Stomach (tissue), 4 donors: ENCODE results near the gene ATP9A.

Experiments used
- POLR2A ChIP-seq, 4 donors: fragments of 450-650 bp; IDR thresholded peaks; one replicate each; pipeline ENCODE4 v1.6.1; 2016; ENCODE audit warnings: antibody characterized with exemption in 4 of 4, control low read depth in 2 of 4, mild to moderate bottlenecking in 1 of 4, moderate library complexity in 1 of 4
- TF ChIP-seq, protein P1 (sequence below), 7 experiments: fragments of 450-650 bp in 4 of 7; fragments of 200-600 bp in 3 of 7; sonication (generic) in 3 of 7; IDR thresholded peaks; one replicate each; pipeline ENCODE4 v1.5.1; 2016 to 2019; ENCODE audit warnings: antibody characterized with exemption in 7 of 7, control low read depth in 2 of 7, mild to moderate bottlenecking in 1 of 7

DNA sequence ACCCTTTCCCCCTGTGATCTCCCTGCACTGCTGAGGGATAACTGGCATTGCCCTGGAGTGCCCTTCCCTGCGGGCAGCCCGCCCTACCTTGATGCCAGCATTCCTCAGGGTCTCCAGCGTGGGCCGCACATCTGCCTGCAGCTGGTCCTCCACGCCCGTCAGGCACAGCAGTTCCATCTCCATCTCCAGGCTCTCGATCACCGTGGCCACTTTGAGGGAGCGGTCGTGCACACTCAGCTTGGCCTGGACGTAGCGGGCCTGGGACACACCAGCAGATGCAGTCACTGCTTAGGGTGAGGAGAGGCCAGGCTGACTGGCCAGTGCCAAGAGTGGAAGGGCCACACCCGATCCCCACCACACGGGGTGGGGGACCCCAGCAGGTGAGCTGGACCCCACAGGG lies 143.1 kb downstream of the ATP9A start:
- TF ChIP-seq, protein P1, sequence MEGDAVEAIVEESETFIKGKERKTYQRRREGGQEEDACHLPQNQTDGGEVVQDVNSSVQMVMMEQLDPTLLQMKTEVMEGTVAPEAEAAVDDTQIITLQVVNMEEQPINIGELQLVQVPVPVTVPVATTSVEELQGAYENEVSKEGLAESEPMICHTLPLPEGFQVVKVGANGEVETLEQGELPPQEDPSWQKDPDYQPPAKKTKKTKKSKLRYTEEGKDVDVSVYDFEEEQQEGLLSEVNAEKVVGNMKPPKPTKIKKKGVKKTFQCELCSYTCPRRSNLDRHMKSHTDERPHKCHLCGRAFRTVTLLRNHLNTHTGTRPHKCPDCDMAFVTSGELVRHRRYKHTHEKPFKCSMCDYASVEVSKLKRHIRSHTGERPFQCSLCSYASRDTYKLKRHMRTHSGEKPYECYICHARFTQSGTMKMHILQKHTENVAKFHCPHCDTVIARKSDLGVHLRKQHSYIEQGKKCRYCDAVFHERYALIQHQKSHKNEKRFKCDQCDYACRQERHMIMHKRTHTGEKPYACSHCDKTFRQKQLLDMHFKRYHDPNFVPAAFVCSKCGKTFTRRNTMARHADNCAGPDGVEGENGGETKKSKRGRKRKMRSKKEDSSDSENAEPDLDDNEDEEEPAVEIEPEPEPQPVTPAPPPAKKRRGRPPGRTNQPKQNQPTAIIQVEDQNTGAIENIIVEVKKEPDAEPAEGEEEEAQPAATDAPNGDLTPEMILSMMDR (IDR thresholded peaks at IDR 0.05), result no peak
- TF ChIP-seq POLR2A (IDR thresholded peaks at IDR 0.05), result no peak
